Astrocyte of the cerebellum (primary cell): ENCODE data around the gene RELB.

Source experiments
- DNase-seq: peaks from one replicate; pipeline ENCODE4 v3.0.0-alpha.2; 2011; ENCODE audit warnings: low read depth
- H3K4me3 ChIP-seq: 2 replicates; pipeline ENCODE4 v1.5.1; 2011; ENCODE audit warnings: mild to moderate bottlenecking, low read depth, low read length, moderate library complexity
- in situ Hi-C: cut with HindIII; loops from 2 replicates; pipeline ENCODE4 v1.10.0; 2017; ENCODE audit warnings: low sequenced_read_pairs
- TF ChIP-seq, protein P1 (sequence below): IDR thresholded peaks from 2 replicates; pipeline ENCODE4 v1.5.1; 2012; ENCODE audit warnings: low read length, low read depth, moderate library complexity, mild to moderate bottlenecking; ENCODE audit errors: missing control alignments

RELB gene

DNA sequence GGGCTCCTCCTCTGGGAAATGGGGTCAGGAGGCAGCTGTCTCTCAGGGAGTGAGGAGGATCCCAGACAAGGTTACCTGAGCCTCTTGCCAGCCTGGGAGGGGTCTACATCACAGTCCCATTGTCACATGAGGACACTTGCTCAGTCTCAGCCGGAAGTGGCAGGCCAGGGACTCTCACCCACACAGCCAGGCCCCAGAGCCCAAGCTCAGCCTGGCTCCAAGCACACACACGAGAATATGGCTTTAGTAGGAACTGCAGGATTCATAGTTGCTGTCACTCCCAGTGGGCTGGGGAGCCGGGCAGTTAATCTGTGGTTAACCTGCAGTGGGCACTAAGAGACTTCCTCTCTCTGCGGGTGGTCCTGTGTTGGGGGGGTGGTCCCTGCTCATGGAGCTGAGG, 15.8 kb upstream of the RELB start:
- in situ Hi-C loops, result no loop called here
- no peak overlapping the region for H3K4me3 ChIP-seq
- TF ChIP-seq, protein P1, sequence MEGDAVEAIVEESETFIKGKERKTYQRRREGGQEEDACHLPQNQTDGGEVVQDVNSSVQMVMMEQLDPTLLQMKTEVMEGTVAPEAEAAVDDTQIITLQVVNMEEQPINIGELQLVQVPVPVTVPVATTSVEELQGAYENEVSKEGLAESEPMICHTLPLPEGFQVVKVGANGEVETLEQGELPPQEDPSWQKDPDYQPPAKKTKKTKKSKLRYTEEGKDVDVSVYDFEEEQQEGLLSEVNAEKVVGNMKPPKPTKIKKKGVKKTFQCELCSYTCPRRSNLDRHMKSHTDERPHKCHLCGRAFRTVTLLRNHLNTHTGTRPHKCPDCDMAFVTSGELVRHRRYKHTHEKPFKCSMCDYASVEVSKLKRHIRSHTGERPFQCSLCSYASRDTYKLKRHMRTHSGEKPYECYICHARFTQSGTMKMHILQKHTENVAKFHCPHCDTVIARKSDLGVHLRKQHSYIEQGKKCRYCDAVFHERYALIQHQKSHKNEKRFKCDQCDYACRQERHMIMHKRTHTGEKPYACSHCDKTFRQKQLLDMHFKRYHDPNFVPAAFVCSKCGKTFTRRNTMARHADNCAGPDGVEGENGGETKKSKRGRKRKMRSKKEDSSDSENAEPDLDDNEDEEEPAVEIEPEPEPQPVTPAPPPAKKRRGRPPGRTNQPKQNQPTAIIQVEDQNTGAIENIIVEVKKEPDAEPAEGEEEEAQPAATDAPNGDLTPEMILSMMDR, result no peak
- DNase-seq, result no peak

DNA sequence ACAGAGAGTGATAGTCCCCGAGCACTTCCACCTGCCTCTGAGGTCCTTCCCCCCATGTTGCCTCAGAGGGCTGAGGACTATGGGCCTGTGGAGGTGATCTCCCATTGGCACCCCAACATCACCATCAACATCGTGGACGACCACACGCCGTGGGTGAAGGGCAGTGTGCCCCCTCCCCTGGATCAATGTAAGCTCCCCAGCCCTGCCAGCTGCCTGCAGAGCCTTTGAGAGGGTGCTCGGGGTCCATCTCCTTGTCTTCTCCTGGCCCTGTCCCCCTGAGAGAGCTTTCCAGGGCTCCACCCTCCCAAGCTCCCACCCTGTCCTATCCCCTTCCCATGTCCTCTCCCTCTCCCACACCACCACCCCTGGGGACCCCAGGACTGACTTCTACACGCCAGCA, 14.9 kb upstream of the RELB start:
- TF ChIP-seq, protein P1, result no peak
- no peak for DNase-seq
- H3K4me3 ChIP-seq, result no peak overlapping the region
- in situ Hi-C loops, result no loop called here

DNA sequence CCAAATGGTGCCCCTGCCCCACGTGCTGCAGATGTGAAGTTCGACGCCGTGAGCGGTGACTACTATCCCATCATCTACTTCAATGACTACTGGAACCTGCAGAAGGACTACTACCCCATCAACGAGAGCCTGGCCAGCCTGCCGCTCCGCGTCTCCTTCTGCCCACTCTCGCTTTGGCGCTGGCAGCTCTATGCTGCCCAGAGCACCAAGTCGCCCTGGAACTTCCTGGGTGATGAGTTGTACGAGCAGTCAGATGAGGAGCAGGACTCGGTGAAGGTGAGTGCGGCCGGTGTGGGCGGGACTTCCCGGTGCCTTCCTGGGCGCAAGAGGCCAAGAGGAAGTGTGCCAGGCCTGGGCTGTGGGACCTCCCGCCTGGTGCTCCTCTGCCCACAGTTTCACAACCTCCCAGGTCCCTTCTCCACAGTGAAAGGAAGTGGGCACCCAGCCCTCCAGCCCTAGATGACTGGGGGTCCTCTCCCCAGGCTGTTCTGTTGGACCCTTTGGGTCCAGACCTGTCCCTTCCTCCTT, 14.1 kb upstream of the RELB start:
- in situ Hi-C loops, result no loop called here
- DNase-seq, result no peak
- TF ChIP-seq, protein P1, result no peak
- H3K4me3 ChIP-seq, result no peak overlapping the region

DNA sequence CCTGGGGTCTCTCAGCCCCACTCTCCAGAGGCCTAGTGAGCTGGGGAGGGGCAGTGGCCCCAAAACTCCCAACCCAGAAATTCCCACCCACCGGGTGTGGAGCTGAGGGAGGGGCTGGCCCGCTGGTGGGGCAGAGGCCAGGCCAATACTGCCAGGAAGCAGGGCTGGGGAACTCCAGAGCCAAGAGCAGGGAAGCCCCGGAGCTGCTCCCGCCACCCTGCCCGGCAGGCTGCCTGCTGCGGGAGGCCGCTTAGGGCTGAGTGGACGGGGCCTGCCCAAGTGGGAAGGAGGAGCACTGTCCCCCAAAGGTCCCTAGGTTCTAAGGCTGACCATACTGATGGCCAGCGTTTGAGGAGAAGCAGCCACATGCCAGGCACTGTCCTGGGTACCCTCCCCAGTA, 13.0 kb upstream of the RELB start:
- in situ Hi-C loops, result no loop called here
- no peak overlapping the region for H3K4me3 ChIP-seq
- TF ChIP-seq, protein P1, result no peak
- no peak for DNase-seq

DNA sequence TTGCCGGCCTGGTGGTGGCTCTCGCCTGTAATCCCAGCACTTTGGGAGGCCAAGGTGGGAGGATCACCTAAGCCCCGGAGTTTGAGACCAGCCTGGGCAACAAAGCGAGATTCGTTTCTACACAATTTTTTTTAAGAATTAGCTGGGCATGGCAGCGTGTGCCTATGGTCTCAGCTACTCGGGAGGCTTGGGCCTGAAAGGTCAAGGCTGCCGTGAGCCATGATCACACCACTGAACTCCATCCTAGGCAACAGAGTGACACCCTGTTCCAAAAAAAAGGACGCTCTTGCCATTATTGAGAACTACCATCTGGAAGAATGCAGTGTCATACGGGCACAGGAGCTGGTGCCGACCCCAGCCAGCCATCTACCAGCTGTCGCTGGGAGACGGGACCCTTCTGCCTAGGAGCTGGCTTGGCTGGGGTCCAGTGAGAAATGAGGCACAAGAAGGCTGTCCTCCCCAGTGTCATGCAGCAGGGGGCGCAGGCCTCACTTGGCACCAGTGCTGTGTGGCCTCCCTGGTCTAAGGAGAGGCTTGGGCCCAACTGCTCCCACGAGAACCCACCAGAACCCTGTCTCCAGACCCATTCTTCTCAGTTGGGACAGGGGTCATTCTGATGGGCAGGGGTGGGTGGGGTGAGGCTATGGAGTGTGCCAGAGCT, 12.2 kb upstream of the RELB start:
- H3K4me3 ChIP-seq, result no peak overlapping the region
- TF ChIP-seq, protein P1, result peak; percentile 71
- in situ Hi-C loops, result no loop called here
- DNase-seq, result peak; percentile 44

DNA sequence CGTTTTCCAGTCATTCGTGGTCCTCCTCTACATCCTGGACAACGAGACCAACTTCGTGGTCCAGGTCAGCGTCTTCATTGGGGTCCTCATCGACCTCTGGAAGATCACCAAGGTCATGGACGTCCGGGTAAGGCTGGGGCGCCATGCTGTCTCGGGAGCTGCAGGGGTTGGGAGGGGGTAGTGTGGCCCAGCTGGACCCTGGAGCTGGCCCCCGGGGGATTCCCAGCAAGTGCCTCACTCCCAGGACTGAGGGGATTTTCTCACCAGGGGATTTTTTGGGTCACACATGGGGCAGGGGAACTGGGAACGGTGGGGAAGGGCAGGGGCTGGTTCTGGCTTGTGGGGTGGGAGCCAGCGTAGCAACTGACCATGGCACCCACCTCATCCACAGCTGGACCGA, 10.8 kb upstream of the RELB start:
- H3K4me3 ChIP-seq, result no peak overlapping the region
- in situ Hi-C loops, result no loop called here
- DNase-seq, result no peak
- TF ChIP-seq, protein P1, result no peak
